Upper lobe of left lung (tissue), 6 donors: Measurements from ENCODE around the gene NBEA. TPM values are rescaled to one million over a fixed set of nuclear protein-coding genes. Genes with fewer than 3 reads are reported as not detected.
A peak's percentile ranks its signal among the peaks of the same experiment; 100 is the strongest.

Experiments used
- ATAC-seq, 2 donors: fragments of 200-7000 bp; cut with Tn5 transposase; one replicate each; pipeline ENCODE4 v1.9.1; 2022; ENCODE audit warnings: mild to moderate bottlenecking in 2 of 2, moderate library complexity in 2 of 2; ENCODE audit not compliant: low FRiP score in 2 of 2
- DNase-seq, 2 donors: peaks; one replicate each; pipeline ENCODE4 v3.0.0-alpha.2; 2019 to 2020
- H3K27ac ChIP-seq, 4 donors: fragments of 200-600 bp; sonication (generic); one replicate each; pipeline ENCODE4 v1.5.1; 2016 to 2019
- H3K27me3 ChIP-seq, 4 donors: fragments of 200-600 bp; sonication (generic); one replicate each; pipeline ENCODE4 v1.5.1; 2017 to 2019
- H3K36me3 ChIP-seq, 4 donors: fragments of 200-600 bp; sonication (generic); one replicate each; pipeline ENCODE4 v1.5.1; 2016 to 2019
- H3K4me1 ChIP-seq, 4 donors: fragments of 200-600 bp; sonication (generic); one replicate each; pipeline ENCODE4 v1.5.1; 2018 to 2019
- H3K4me3 ChIP-seq, 4 donors: fragments of 200-600 bp; sonication (generic); one replicate each; pipeline ENCODE4 v1.5.1; 2017 to 2019; ENCODE audit warnings: mild to moderate bottlenecking in 2 of 4, moderate library complexity in 1 of 4
- H3K9me3 ChIP-seq, 4 donors: fragments of 200-600 bp; sonication (generic); one replicate each; pipeline ENCODE4 v1.5.1; 2018 to 2019
- CTCF ChIP-seq, 6 experiments: fragments of 450-650 bp in 4 of 6; fragments of 200-600 bp in 2 of 6; sonication (generic) in 2 of 6; IDR thresholded peaks; one replicate each; pipeline ENCODE4 v1.5.1; 2016 to 2019; ENCODE audit warnings: antibody characterized with exemption in 6 of 6
- EP300 ChIP-seq, 4 donors: sonication (generic); formaldehyde crosslinking; IDR thresholded peaks; one replicate each; pipeline ENCODE4 v1.5.1; 2017; ENCODE audit warnings: antibody characterized with exemption in 4 of 4, control low read depth in 2 of 4
- POLR2A ChIP-seq, 4 donors: fragments of 450-650 bp; IDR thresholded peaks; one replicate each; pipeline ENCODE4 v1.5.1; 2016 to 2017; ENCODE audit warnings: antibody characterized with exemption in 4 of 4, mild to moderate bottlenecking in 2 of 4
- POLR2AphosphoS5 ChIP-seq, 2 donors: sonication (generic); formaldehyde crosslinking; IDR thresholded peaks; one replicate each; pipeline ENCODE4 v1.5.1; 2017; ENCODE audit warnings: antibody characterized with exemption in 2 of 2
- WGBS, 2 donors: methylation state at CpG; one replicate each; pipeline ENCODE4 v1.1.5; 2017 to 2018; 5-methylcytosine and 5-hydroxymethylcytosine counted together
- total RNA-seq, 6 donors: library from RNA; depleted of rRNA in 4 of 6; stranded (reverse); fragments of >200 nt in 4 of 6; gene quantifications; one replicate each; pipeline versions ENCODE4 v1.1.0 to v1.2.1, GENCODE V29; 2016 to 2021
- donor health status: DM: no; HTN: no; CAD: no; lungs with moderate emphysema.
- donor health status: DM: no; HTN: yes; CAD: no; lungs with severe emphysema.

Gene NBEA
- total RNA-seq, 6 donors from 2014 or later, result 2.7 to 21.4 (median 5.5) TPM

DNA sequence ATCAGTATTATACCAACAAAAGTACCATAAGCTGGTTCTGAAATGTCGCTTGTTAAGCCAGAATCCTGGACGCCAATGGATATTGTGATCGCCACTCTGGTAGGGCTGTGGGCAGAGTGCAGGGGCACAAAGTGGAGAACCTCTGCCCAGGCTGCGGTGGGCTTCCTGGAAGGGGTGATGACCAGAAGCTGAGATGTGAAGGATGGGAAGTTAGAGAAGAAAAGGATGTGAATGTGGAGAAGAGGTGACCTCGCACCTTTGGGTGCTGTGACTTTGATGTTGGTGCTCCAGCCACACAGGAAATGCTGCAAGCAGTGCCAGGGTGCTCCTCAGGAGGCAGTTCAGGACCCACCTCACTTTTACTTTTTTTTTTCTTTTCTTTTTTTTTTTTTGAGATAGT, 742.4 kb downstream of the NBEA start:
- Histone ChIP-seq H3K27ac (no peak overlapping the region), H3K9me3 (no peaks in the 10 kb centered on the region), H3K36me3 (no peaks in the 10 kb centered on the region), H3K4me3 (no peak overlapping the region), H3K27me3 (no peaks in the 10 kb centered on the region), H3K4me1 (no peaks in the 10 kb centered on the region)
- 92 to 95% methylated on average over 5 of the region's 5 CpGs for WGBS, 2 donors
- DNase-seq (no peak), ATAC-seq (no peak)
- TF ChIP-seq POLR2AphosphoS5 (IDR thresholded peaks at IDR 0.05), result no peak

- no peaks in the 10 kb centered on the region for H3K4me1 ChIP-seq
- no peaks in the 10 kb centered on the region for H3K36me3 ChIP-seq
- H3K27me3 ChIP-seq, result no peaks in the 10 kb centered on the region
- H3K4me3 ChIP-seq, result no peak overlapping the region
- TF ChIP-seq POLR2A (IDR thresholded peaks at IDR 0.05) (no peak), POLR2AphosphoS5 (IDR thresholded peaks at IDR 0.05) (no peak), EP300 (IDR thresholded peaks at IDR 0.05) (no peak), CTCF (IDR thresholded peaks at IDR 0.05) (no peak)
- ATAC-seq (no peak), DNase-seq (no peak)
- no peaks in the 10 kb centered on the region for H3K9me3 ChIP-seq
- WGBS, 2 donors, result 54 to 82% methylated on average over 4 of the region's 4 CpGs
- H3K27ac ChIP-seq, result no peak overlapping the region
Observed at GRCh38 chr13:35687336-35687735, 745.3 kb downstream of the NBEA start.

GRCh38 chr13:35690581-35691207, 748.6 kb downstream of the NBEA start:
- Histone ChIP-seq H3K9me3 (no peaks in the 10 kb centered on the region), H3K36me3 (no peaks in the 10 kb centered on the region), H3K4me3 (no peak overlapping the region), H3K27ac (no peak overlapping the region), H3K4me1 (no peaks in the 10 kb centered on the region), H3K27me3 (no peaks in the 10 kb centered on the region)
- WGBS, 2 donors, result 55 to 65% methylated on average over 8 of the region's 8 CpGs
- TF ChIP-seq POLR2A (IDR thresholded peaks at IDR 0.05) (no peak), POLR2AphosphoS5 (IDR thresholded peaks at IDR 0.05) (no peak), CTCF (IDR thresholded peaks at IDR 0.05) (no peak), EP300 (IDR thresholded peaks at IDR 0.05) (no peak)
- peak in 1 of 2 donors; percentile 52 for ATAC-seq
- DNase-seq, result no peak

- H3K27me3 ChIP-seq, result no peaks in the 10 kb centered on the region
- H3K27ac ChIP-seq, result no peak overlapping the region
- H3K9me3 ChIP-seq, result no peaks in the 10 kb centered on the region
- WGBS, 2 donors, result 78 to 83% methylated on average over 9 of the region's 9 CpGs
- ATAC-seq, result no peak
- DNase-seq, result no peak
- TF ChIP-seq EP300 (IDR thresholded peaks at IDR 0.05), result no peak
- TF ChIP-seq CTCF (IDR thresholded peaks at IDR 0.05), result no peak
- TF ChIP-seq POLR2A (IDR thresholded peaks at IDR 0.05), result no peak
- no peaks in the 10 kb centered on the region for H3K36me3 ChIP-seq
- H3K4me1 ChIP-seq, result no peaks in the 10 kb centered on the region
- H3K4me3 ChIP-seq, result no peak overlapping the region
Observed at GRCh38 chr13:35693134-35693784, 751.2 kb downstream of the NBEA start.

DNA sequence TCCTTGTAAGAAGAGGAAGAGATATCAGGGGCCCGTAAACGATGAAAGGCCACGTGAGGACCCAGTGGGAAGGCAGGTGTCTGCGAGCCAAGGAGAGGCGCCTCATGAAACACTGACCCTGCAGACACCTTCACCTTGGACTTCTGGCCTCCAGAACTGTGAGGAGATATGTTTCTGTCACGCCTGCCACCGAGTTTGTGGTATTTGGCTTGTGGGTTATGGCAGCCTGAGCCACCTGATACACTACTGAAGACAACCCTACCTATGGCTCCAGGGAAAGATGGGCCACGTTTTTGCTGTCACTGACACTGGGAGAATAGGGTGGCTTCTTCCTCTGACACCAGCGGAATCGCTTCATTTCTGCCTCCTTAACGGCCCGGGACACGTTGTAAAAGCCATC, 752.0 kb downstream of the NBEA start:
- Histone ChIP-seq H3K27me3 (no peaks in the 10 kb centered on the region), H3K4me3 (no peak overlapping the region), H3K4me1 (no peaks in the 10 kb centered on the region), H3K9me3 (no peaks in the 10 kb centered on the region), H3K36me3 (no peaks in the 10 kb centered on the region), H3K27ac (no peak overlapping the region)
- ATAC-seq (no peak), DNase-seq (no peak)
- 95% methylated on average over 13 of the region's 13 CpGs for WGBS, 2 donors
- TF ChIP-seq POLR2AphosphoS5 (IDR thresholded peaks at IDR 0.05) (no peak), CTCF (IDR thresholded peaks at IDR 0.05) (no peak), EP300 (IDR thresholded peaks at IDR 0.05) (no peak), POLR2A (IDR thresholded peaks at IDR 0.05) (no peak)
